GM18499 (cell line): Measurements from ENCODE around the gene MITF.

Experiments
- ATAC-seq: cut with Tn5 transposase; IDR thresholded peaks from one replicate; pipeline ENCODE4 v1.9.1; 2021; ENCODE audit warnings: moderate number of reproducible peaks; ENCODE audit not compliant: insufficient read depth, unreplicated experiment

MITF gene

GRCh38 chr3:69999140-70000027 lies 260.1 kb downstream of the MITF start, which contains the start of gene SAMMSON:
Gene SAMMSON (plus strand): TSS chr3:69999733.
- ATAC-seq, result no peak

GRCh38 chr3:70000028-70000410 lies 260.8 kb downstream of the MITF start:
- ATAC-seq, result no peak

GRCh38 chr3:70000563-70001081 lies 261.4 kb downstream of the MITF start:
- ATAC-seq, result no peak

GRCh38 chr3:70003119-70003518 lies 263.9 kb downstream of the MITF start:
- no peak for ATAC-seq

DNA sequence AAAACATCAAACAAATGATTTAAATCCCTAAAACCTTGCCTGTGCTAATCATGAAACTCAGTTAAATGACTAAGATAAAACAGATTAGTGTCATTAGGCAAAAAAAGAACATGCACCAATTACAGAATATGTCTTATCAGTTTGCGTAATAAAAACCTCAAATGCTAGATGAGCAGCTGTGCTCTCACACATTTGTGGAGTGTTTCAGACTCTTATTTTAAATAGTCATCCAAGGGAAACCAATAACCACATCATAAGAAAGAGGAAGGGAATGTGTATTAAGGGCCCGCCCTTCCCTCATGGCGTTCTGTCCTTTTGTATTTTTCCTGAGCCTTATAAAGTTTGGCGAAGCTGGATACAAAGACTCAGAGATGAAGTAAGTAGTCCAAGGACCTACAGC lies 266.8 kb downstream of the MITF start:
- no peak for ATAC-seq

GRCh38 chr3:70010346-70010745 lies 271.1 kb downstream of the MITF start:
- no peak for ATAC-seq

GRCh38 chr3:70011582-70011981 lies 272.3 kb downstream of the MITF start:
- no peak for ATAC-seq
